NCI-H526 treated with DMSO at 0.1 percent for 48 hours (cell line): ENCODE results near the gene GAMT.
"Not testable (repeated sequence)": the region's sequence is repeated elsewhere in the genome, so short reads cannot be mapped to it uniquely, and the experiment has no call there.

Experiments used
- DNase-seq: peaks from one replicate; lab custom pipeline; 2025; lab: John Stamatoyannopoulos, UW

The GAMT gene

GRCh38 chr19:1433119-1434039 is 32.0 kb upstream of the GAMT start:
- DNase-seq: no peak

DNA sequence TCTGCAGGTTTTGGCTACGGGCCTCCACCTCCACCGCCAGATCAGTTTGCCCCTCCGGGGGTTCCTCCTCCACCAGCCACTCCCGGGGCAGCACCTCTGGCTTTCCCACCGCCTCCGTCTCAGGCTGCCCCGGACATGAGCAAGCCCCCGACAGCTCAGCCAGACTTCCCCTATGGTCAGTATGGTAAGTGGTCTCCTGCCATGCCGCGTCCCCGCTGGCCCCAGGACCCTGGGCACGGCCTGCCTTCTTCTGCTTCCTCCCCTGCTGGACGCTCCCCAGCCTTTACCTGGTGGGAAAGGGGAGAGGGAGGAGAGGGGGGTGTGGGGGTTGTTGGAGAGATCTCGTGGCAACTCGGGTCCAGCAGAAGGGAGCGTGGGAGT is 31.2 kb upstream of the GAMT start:
- DNase-seq: no peak

GRCh38 chr19:1431759-1432506 is 30.6 kb upstream of the GAMT start:
- DNase-seq: no peak

DNA sequence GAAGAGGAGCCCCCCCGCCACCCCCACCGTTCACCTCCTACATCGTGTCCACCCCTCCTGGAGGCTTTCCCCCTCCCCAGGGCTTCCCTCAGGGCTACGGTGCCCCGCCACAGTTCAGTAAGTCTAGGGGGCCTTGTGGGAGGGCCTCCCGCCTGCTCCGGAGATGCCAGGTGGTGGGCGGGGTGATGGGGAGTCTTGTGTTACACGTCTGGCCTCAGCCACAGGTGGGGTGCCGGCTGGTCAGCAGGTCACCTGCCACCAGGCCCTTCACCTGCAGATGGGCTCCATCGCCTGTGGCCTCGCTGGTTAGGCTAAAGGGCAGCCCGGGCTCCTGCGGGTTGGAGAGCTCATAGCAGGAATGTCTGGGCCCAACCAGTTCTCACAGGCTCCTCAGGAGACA is 28.9 kb upstream of the GAMT start:
- DNase-seq: no peak

DNA sequence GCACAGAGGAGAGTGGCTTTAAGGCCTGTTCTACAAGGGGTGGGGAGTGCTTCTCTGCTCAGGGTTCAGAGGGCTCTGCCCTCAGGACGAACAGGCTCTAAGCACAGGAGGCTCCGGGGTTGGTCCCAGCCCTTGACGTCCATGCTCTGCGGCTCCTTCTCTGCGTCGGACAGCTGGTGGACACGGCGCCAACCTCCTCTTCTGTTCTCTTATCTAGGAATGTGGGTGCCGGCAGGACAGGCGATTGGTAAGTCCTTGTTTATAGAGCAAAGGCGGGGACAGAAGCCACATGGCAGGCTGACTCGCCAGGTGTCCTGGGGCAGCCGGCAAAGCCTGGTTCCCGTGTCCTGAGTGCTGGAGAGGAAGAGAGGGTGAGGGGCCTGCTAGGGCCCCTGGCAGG is 28.4 kb upstream of the GAMT start:
- no peak for DNase-seq

DNA sequence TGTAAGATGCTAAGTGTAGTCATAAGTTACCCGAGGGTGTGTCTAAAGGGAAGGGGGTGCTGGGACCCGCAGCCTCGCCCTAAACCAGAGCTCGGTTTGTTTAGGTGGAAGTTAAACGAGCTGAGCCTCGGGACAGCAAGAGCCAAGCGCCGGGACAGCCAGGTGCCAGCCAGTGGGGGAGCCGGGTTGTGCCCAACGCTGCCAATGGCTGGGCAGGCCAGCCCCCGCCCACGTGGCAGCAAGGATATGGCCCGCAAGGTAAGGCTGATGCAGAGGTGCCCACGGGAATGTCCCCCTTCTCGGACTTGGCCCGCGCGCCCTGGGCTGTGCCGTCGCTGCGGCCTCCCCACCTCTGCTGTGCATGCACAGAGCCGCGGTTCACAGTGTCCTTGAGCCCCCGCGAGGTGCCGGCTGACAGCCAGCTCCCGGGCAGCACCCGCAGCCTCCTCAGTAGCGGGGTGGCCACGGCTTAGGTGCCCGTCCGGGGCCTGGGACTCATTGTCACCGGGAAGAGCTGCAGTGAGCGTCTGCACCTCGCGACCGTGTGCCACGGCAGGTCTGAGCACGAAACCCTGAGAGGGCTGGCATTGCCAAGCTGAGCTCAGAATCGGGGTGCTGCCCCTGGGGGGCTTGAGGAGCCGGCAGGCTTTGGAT is 27.5 kb upstream of the GAMT start:
- DNase-seq: no peak

DNA sequence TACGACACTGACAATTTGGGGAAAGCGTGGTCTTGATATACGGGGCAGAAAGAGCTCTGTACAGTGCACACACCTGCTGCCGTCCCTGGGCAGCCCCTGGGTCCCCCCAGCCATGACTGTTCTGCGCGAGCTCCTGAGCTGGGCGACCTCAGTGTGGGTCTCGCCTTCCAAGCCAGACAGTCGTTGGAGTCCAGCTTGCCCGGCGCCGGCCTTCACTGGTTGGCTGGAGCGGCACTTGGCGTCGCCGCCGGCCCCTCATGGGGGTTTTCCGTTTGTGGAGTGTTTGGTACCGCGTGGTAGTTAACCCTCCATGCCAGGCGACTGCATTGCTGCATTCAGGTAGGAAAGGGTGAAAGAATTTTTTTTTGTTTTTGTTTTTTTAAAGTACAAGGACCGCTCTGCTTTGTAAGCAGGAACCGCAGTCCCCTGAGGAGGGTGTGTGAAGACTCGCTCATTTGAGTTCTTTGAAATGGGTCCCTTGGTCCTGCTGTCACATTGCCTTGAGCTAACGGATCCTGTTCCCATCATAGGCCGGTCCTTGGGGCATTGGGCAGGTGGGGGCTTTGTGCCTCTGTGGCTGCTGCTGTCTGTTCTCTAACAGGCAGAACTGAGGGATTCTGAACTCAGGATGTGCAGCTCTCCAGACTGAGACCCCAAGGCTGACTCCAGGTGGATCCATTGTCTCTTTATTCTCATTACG is 26.0 kb upstream of the GAMT start:
- DNase-seq: no peak

GRCh38 chr19:1426736-1427135 is 25.4 kb upstream of the GAMT start:
- no peak for DNase-seq

GRCh38 chr19:1425902-1426301 is 24.6 kb upstream of the GAMT start:
- DNase-seq: no peak

- DNase-seq: no peak
Observed at GRCh38 chr19:1425102-1425837, 23.9 kb upstream of the GAMT start.

DNA sequence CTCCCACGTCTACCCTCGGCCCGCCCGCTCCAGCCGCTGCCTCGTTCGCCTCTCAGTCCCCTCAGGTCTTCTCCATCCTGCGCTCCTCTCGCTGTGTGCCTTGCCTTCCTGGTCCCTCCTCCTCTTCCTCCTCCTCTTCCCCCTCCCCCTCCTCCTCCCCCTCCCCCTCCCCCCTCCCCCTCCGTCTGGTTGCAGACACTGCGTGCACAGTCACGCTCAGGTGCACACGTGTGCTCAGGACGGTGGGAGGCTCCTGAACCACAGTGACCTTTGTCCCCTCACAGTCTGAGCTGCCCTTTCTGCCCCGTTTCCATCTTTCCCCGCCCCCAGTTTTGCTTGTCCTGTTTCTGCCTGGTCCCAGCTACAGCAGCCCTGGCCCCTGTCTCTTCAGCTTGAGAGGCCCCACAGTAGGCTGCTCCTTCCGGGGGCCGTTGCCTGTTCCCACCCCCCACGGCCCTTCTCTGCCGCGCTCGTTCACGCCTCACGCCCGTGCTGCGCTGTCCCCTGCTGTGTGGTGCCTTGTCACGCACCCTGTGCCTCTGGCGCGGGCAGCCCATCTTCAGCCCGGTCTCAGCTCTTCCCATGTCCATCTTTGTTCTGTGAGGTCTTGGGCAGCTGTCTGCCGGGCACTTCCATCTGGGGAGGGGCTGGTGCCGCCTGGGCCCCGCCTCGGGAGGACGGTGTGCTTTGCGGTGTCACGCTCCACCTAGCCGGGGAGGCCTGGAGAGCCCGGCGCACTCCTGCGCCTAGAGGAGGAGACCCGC is 23.0 kb upstream of the GAMT start:
- peak; percentile 57 for DNase-seq

DNA sequence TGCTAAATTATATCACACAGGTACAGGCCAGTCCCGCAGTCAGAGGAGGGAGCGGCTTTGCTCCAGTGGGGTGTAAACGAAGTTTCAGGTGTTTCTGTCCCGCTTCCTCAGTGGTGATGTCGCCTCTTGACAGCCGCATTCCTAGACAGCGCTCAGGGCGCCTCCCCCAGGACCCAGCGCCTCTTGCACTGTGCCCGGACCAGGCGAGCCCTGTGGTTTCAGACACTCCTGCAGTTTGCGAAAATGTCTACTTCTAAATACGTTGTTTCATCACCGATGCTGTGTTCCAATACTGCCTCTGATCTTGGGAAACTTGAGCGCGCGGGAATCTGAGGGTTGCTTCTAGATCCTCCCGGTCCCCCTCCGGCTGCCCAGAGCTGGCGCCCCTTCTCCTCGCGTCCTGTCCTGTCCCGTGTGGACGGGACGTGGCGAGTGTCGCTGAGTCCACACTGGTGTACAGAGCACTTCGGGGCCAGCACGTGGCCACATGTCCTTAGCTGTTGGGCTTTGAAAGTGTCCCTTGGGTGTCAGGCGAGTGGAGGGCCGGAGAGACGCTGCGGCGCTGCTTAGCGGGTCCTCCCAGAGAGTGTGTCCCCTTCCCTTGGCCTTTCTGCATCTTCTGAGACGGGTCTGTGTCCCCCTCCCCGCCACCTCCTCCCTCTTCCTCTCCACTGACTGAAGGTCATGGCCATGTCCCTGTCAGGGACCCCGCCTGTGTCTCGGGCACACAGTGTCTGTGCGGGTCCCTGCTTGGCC is 22.3 kb upstream of the GAMT start:
- no peak for DNase-seq

DNA sequence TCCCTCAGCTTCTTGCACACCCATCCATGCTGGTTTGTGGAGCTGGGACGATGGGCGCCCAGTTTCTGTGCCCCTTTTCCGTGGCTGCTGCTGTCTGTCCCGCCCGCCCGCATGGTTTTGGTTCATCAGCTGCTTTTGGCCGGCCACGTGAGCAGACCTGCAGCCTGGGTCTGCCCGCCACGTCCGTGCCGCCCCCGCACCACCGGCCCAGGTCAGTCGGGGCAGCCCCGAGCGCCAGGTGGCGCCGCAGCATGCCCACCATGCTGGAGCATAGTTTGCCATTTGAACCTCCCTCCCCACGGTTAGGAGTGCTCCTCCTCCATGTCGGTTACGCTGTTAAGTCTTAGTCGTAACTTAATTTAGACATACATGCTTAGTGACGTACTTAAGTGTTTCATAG is 21.6 kb upstream of the GAMT start:
- no peak for DNase-seq

DNA sequence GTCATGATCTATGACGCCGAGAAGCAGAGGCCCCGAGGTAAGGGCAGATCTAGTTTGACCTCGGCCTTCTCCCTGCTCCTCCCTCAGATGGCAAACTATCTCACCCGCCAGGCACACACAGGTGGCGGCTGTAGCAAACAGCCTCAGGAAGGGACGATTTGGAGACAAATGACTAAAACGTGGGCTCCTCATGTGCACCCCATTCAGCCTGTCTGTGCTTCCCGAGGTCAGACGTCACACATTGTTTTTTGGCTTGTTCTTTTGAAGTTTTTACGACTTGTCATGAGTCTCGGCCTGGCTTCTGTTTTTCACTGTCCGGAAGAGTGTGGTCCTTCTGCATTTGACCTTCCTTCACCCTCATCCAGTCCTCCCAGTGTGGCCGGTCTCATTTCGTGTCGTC is 21.0 kb upstream of the GAMT start:
- DNase-seq: no peak

DNA sequence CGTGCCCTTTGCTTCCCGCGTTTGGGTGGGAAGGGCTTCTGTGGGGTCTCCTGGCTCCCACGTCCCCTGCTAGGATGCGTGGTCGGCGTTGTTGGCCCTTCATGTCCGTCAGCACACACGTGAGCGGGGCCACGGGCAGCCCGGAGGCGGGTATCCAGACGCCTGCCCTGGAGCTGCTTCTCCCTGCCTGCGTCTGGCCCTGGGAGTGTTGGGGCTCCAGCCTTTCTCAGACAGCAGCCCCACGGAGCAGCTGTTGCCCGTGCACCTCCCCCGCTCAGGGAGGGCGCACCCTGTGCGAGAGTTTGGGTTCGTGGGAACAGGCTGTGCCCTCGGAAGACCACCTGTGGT is 20.6 kb upstream of the GAMT start:
- DNase-seq: no peak

DNA sequence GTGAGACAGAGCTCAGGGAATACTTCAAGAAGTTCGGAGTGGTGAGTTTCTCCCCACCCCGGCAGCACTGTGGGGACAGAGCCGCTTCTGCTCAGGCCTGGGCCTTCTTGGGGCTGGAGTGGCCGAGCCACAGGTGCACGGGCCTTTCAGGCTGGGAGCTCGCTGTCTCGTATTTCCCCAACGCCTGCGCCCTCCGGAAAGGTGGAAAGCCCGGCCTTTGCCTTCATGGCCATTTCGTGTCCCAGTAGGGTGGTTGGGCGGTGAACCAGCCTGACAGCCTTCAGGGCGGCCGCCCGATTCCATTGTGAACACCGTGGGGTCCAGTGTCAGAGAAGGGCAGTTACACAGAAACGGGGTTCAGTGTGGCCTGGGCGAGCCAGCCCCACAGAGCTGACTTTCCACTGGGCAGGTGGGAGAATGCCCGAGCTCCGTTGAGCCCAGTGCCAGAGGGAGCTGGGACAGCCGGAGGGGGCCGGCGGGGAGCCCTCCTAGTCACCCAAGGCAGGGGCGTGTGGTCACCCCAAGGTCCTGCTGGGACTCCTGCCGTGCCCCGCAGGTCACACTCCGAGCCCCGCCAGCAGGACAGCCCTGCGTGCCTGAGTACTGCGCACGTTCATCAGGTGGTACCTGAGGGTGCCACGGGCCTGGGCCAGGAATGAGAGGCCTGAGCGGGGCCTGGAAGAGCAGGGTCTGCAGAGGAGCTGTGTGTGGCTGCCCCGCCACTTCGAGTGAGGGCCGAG is 20.0 kb upstream of the GAMT start:
- no peak for DNase-seq

- DNase-seq: no peak
Observed at GRCh38 chr19:1420590-1420989, 19.2 kb upstream of the GAMT start.

- not testable (repeated sequence) for DNase-seq
Observed at GRCh38 chr19:1420085-1420484, 18.7 kb upstream of the GAMT start.

GRCh38 chr19:1418951-1419738 is 17.8 kb upstream of the GAMT start:
- DNase-seq: no peak
